ENCODE results near the gene ANKRD33B. TPM values are rescaled to one million over a fixed set of nuclear protein-coding genes. Genes with fewer than 3 reads are reported as not detected.

ANKRD33B gene
- total and polyA plus RNA-seq, 9 of the 15 experiments (the other 6 are each of a cell fraction or from before 2014, with no cell fraction given) = 0.10 to 1.7 (median 0.40) TPM

- no TSS peak for BruUV-seq (replicated peaks)
- DNase-seq (ENCODE audit: extremely low read depth in 1 of 4, low spot score in 3 of 4) = no peak
- Histone ChIP-seq H3K27me3 (ENCODE audit: control insufficient read depth in 2 of 2, insufficient read depth in 2 of 2, low read length in 2 of 2) (peaks cover 43 to 73% of the 10 kb centered on the region in 2 experiments), H2AFZ (ENCODE audit: low read depth, low read length) (no peak overlapping the region), H3K9me3 (replicated peaks; ENCODE audit: control insufficient read depth, insufficient read depth, low read depth, low read length) (no peaks in the 10 kb centered on the region), H3K4me2 (ENCODE audit: insufficient read depth, low read length) (no peak overlapping the region), H3K9ac (ENCODE audit: insufficient read depth in 1 of 2, low read depth in 2 of 2, low read length in 2 of 2) (no peak overlapping the region), H3K79me2 (ENCODE audit: control insufficient read depth, insufficient read depth, low read length) (no peaks in the 10 kb centered on the region), H3K27ac (ENCODE audit: extremely low read depth, low read depth, low read length) (no peak overlapping the region), H3K4me3 (no peak overlapping the region), H3K36me3 (ENCODE audit: control insufficient read depth, insufficient read depth, low read length) (no peaks in the 10 kb centered on the region), H3K4me1 (replicated peaks in 1 of 2; ENCODE audit: control insufficient read depth in 2 of 2, insufficient read depth in 2 of 2, low read length in 2 of 2) (peaks cover 0 to 3% of the 10 kb centered on the region in 2 experiments; a peak in 1 of 5 replicates), H3K9me1 (ENCODE audit: control insufficient read depth, insufficient read depth, low read length) (no peaks in the 10 kb centered on the region), H4K20me1 (replicated peaks; ENCODE audit: control insufficient read depth, insufficient read depth, low read length) (peaks cover 10% of the 10 kb centered on the region; the same call in 1 of the 2 replicates)
- TF ChIP-seq TEAD4 (IDR thresholded peaks at IDR 0.05; ENCODE audit: low read length) (no peak), TEAD4 (CRISPR knock-in tag; IDR thresholded peaks at IDR 0.05; ENCODE audit: borderline replicate concordance) (no peak), HNRNPK (IDR thresholded peaks at IDR 0.05; ENCODE audit: low read depth, low read length, poor library complexity, severe bottlenecking) (no peak), MLLT1 (IDR thresholded peaks at IDR 0.05) (no peak), EP400 (IDR thresholded peaks at IDR 0.05) (no peak)
- ATAC-seq = peak; percentile 18; the same call in 2 of the 3 replicates
- no peak for FAIRE-seq
- intact Hi-C loops (cut with micrococcal nuclease) (no loop called here), in situ Hi-C loops (cut with MboI) (no loop called here)
- CTCF ChIA-PET (ENCODE audit: low intra/inter-chr PET ratio) = no interaction called here
- 2% methylated on average over 10 of the region's 10 CpGs for WGBS (ENCODE audit: insufficient coverage, low coverage, missing lambda C conversion rate)
- POLR2A ChIA-PET = interaction anchor here (1.7 kb wide), 1 partner anchor 12 kb away, joined by 7 read pairs; no protein-coding TSS in a partner anchor
Measured at GRCh38 chr5:10662661-10663488, 99.0 kb downstream of the ANKRD33B start.

All from K562 (cell line).